ENCODE results near the gene GAMT. TPM values are rescaled to one million over a fixed set of nuclear protein-coding genes. Genes with fewer than 3 reads are reported as not detected.

Gene GAMT
- total RNA-seq, 3 donors from 2014 or later, result 1.6 to 7.0 (median 2.1) TPM

GRCh38 chr19:1397838-1398237, 3.5 kb downstream of the GAMT start:
- no peak for DNase-seq
- intact Hi-C loops (cut with DNase I, micrococcal nuclease), result no loop called here
- no peaks in the 10 kb centered on the region for H3K36me3 ChIP-seq (ENCODE audit: low read depth)
- no peak overlapping the region for H3K4me3 ChIP-seq
- peaks cover 11% of the 10 kb centered on the region for H3K4me1 ChIP-seq (ENCODE audit: low read depth)
- ATAC-seq, result no peak
- H3K9me3 ChIP-seq, result no peaks in the 10 kb centered on the region
- no peak for TF ChIP-seq CTCF (IDR thresholded peaks at IDR 0.05)

- H3K4me3 ChIP-seq, result no peak overlapping the region
- peak; percentile 11 for ATAC-seq
- H3K36me3 ChIP-seq (ENCODE audit: low read depth), result peaks cover 3% of the 10 kb centered on the region
- TF ChIP-seq CTCF (IDR thresholded peaks at IDR 0.05), result no peak
- intact Hi-C loops (cut with DNase I, micrococcal nuclease), result no loop called here
- no peaks in the 10 kb centered on the region for H3K9me3 ChIP-seq
- peaks cover 11% of the 10 kb centered on the region for H3K4me1 ChIP-seq (ENCODE audit: low read depth)
- no peak for DNase-seq
These were observed 4.3 kb downstream of the GAMT start for GRCh38 chr19:1396768-1397679.

GRCh38 chr19:1396019-1396767, 5.1 kb downstream of the GAMT start:
- intact Hi-C loops (cut with DNase I, micrococcal nuclease), result no loop called here

DNA sequence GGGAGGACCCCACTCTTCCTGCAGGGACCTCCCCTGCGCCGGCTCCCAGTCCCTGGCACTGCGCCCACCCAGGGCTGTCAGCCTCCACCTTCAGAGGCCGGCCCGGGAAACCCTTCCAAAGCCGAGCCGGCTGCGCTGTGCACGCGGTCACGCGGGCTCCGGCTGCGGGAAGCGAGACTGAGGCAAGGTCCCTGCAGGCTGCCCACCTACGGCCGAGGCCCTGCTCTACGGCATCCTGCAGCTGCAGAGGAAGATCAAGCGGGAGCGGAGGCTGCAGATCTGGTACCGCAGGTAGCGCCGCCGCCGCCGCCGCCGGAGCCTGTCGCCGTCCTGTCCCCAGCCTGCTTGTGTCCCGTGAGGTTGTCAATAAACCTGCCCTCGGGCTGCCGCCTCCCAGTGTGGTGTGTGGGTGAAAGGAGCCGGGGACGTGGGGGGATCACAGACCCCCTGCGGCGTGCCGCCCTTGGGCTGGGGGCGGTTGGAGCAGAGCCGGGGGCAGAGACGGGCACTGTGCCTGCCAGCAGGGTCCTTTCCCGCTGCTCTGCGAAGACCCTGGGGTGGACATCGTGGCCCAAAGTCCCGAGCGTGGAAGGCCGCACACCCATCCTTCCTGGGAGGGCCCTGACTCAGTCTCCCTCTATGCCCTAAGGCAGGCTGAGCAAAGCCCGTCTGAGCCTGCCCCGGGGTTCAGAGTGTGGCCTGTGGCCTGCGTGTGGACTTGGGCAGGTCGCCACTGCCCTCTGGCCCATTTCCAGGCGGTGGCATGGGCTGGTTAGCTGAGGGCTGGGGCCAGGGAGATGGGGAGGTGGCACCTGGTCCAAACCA, 5.9 kb downstream of the GAMT start:
- DNase-seq (no peak), ATAC-seq (peak; percentile 7)

More at GRCh38 chr19:1396019-1396767, 5.1 kb downstream of the GAMT start:
- TF ChIP-seq CTCF (IDR thresholded peaks at IDR 0.05), result no peak
- Histone ChIP-seq H3K9me3 (no peaks in the 10 kb centered on the region), H3K4me3 (no peak overlapping the region), H3K36me3 (ENCODE audit: low read depth) (peaks cover 3% of the 10 kb centered on the region), H3K4me1 (ENCODE audit: low read depth) (peaks cover 11% of the 10 kb centered on the region)
- DNase-seq (no peak), ATAC-seq (peak; percentile 49)

More for the DNA sequence above, 5.9 kb downstream of the GAMT start:
- Histone ChIP-seq H3K4me1 (ENCODE audit: low read depth) (peaks cover 3% of the 10 kb centered on the region), H3K9me3 (no peaks in the 10 kb centered on the region), H3K4me3 (no peak overlapping the region), H3K36me3 (ENCODE audit: low read depth) (peaks cover 3% of the 10 kb centered on the region)
- intact Hi-C loops (cut with DNase I, micrococcal nuclease), result no loop called here
- no peak for TF ChIP-seq CTCF (IDR thresholded peaks at IDR 0.05)

Data from mucosa of descending colon (tissue), 3 donors.